NCI-H345 (cell line): Measurements from ENCODE around the gene SEMA3G.

Experiments
- DNase-seq: peaks from one replicate; lab custom pipeline; 2025; lab: John Stamatoyannopoulos, UW

The SEMA3G gene

GRCh38 chr3:52394751-52395502 is 50.0 kb downstream of the SEMA3G start:
- no peak for DNase-seq

GRCh38 chr3:52393959-52394670 is 50.8 kb downstream of the SEMA3G start:
- no peak for DNase-seq

- DNase-seq, result peak; percentile 19
These were observed 51.6 kb downstream of the SEMA3G start for GRCh38 chr3:52393131-52393807.

GRCh38 chr3:52392216-52392930 is 52.5 kb downstream of the SEMA3G start:
- no peak for DNase-seq

GRCh38 chr3:52391096-52391495 is 53.8 kb downstream of the SEMA3G start:
- DNase-seq, result no peak

GRCh38 chr3:52388933-52389332 is 56.0 kb downstream of the SEMA3G start:
- no peak for DNase-seq

- DNase-seq, result no peak
These were observed 56.5 kb downstream of the SEMA3G start for GRCh38 chr3:52388348-52388821.

GRCh38 chr3:52387481-52387880 is 57.4 kb downstream of the SEMA3G start:
- no peak for DNase-seq

- no peak for DNase-seq
These were observed 59.7 kb downstream of the SEMA3G start for GRCh38 chr3:52385157-52385556.

- DNase-seq, result no peak
These were observed 60.7 kb downstream of the SEMA3G start for GRCh38 chr3:52384019-52384761.

GRCh38 chr3:52383446-52383845 is 61.5 kb downstream of the SEMA3G start:
- DNase-seq, result no peak
